GM21825 (cell line): Measurements from ENCODE around the gene GALR3.
"Not testable (repeated sequence)": the region's sequence is repeated elsewhere in the genome, so short reads cannot be mapped to it uniquely, and the experiment has no call there.

Source experiments
- ATAC-seq: cut with Tn5 transposase; IDR thresholded peaks from one replicate; pipeline ENCODE4 v1.9.1; 2021; ENCODE audit warnings: mild to moderate bottlenecking, moderate library complexity; ENCODE audit not compliant: unreplicated experiment

GALR3 gene

GRCh38 chr22:37823134-37823985, at the start of gene GALR3:
GALR3 (plus strand) TSS chr22:37823382; CDS start chr22:37823407, 25 bp downstream.
- no peak for ATAC-seq

GRCh38 chr22:37774728-37775127, 48.5 kb upstream of the GALR3 start:
- ATAC-seq: no peak

GRCh38 chr22:37775785-37776638, 47.2 kb upstream of the GALR3 start:
- no peak for ATAC-seq

- ATAC-seq: no peak
Observed at GRCh38 chr22:37776639-37777005, 46.6 kb upstream of the GALR3 start.

GRCh38 chr22:37777122-37777687, 46.0 kb upstream of the GALR3 start:
- ATAC-seq: no peak

- no peak for ATAC-seq
Observed at GRCh38 chr22:37778370-37779009, 44.7 kb upstream of the GALR3 start.

- ATAC-seq: no peak
Observed at GRCh38 chr22:37781434-37782059, 41.6 kb upstream of the GALR3 start.

GRCh38 chr22:37782340-37783168, 40.6 kb upstream of the GALR3 start:
- ATAC-seq: no peak

- ATAC-seq: no peak
Observed at GRCh38 chr22:37784829-37785495, 38.2 kb upstream of the GALR3 start.

- ATAC-seq: no peak
Observed at GRCh38 chr22:37790234-37790633, 32.9 kb upstream of the GALR3 start.

- ATAC-seq: no peak
Observed at GRCh38 chr22:37792494-37792893, 30.7 kb upstream of the GALR3 start.

GRCh38 chr22:37794376-37794775, 28.8 kb upstream of the GALR3 start:
- no peak for ATAC-seq

- no peak for ATAC-seq
Observed at GRCh38 chr22:37796079-37796478, 27.1 kb upstream of the GALR3 start.

GRCh38 chr22:37797259-37797658, 25.9 kb upstream of the GALR3 start:
- ATAC-seq: not testable (repeated sequence)

GRCh38 chr22:37797874-37798500, 25.2 kb upstream of the GALR3 start:
- ATAC-seq: no peak

GRCh38 chr22:37799979-37800378, 23.2 kb upstream of the GALR3 start:
- not testable (repeated sequence) for ATAC-seq

GRCh38 chr22:37801946-37802309, 21.3 kb upstream of the GALR3 start:
- ATAC-seq: no peak

- ATAC-seq: no peak
Observed at GRCh38 chr22:37802310-37803194, 20.6 kb upstream of the GALR3 start.
